ENCODE data around the gene CARD16.
"Not testable (repeated sequence)": the region's sequence is repeated elsewhere in the genome, so short reads cannot be mapped to it uniquely, and the experiment has no call there.

Gene CARD16

GRCh38 chr11:105044557-105045524 lies at the start of gene CARD16:
TSS of gene CARD16 (minus strand) at chr11:105045335. CDS start at chr11:105045297, 38 bp downstream.
- peak; percentile 48 for DNase-seq
- in situ Hi-C loops (cut with HindIII; ENCODE audit: low pct_ligation_motif_present, low pct_unique_long_range_greater_than_20kb, low sequenced_read_pairs): not testable (repeated sequence)

- DNase-seq: no peak
- in situ Hi-C loops (cut with HindIII; ENCODE audit: low pct_ligation_motif_present, low pct_unique_long_range_greater_than_20kb, low sequenced_read_pairs): no loop called here
Observed at GRCh38 chr11:105092256-105093239, 47.4 kb upstream of the CARD16 start.

GRCh38 chr11:105081412-105082150 lies 36.4 kb upstream of the CARD16 start:
- DNase-seq: no peak
- in situ Hi-C loops (cut with HindIII; ENCODE audit: low pct_ligation_motif_present, low pct_unique_long_range_greater_than_20kb, low sequenced_read_pairs): no loop called here

- in situ Hi-C loops (cut with HindIII; ENCODE audit: low pct_ligation_motif_present, low pct_unique_long_range_greater_than_20kb, low sequenced_read_pairs); DNase-seq: not testable (repeated sequence)
Observed at GRCh38 chr11:105080171-105080906, 35.2 kb upstream of the CARD16 start.

GRCh38 chr11:105078283-105078682 lies 33.1 kb upstream of the CARD16 start:
- in situ Hi-C loops (cut with HindIII; ENCODE audit: low pct_ligation_motif_present, low pct_unique_long_range_greater_than_20kb, low sequenced_read_pairs): no loop called here

GRCh38 chr11:105077141-105077790 lies 32.1 kb upstream of the CARD16 start:
- in situ Hi-C loops (cut with HindIII; ENCODE audit: low pct_ligation_motif_present, low pct_unique_long_range_greater_than_20kb, low sequenced_read_pairs); DNase-seq: not testable (repeated sequence)

More at GRCh38 chr11:105078283-105078682, 33.1 kb upstream of the CARD16 start:
- no peak for DNase-seq

- no peak for DNase-seq
- in situ Hi-C loops (cut with HindIII; ENCODE audit: low pct_ligation_motif_present, low pct_unique_long_range_greater_than_20kb, low sequenced_read_pairs): no loop called here
Observed at GRCh38 chr11:105074166-105074530, 29.0 kb upstream of the CARD16 start.

- in situ Hi-C loops (cut with HindIII; ENCODE audit: low pct_ligation_motif_present, low pct_unique_long_range_greater_than_20kb, low sequenced_read_pairs): no loop called here
- no peak for DNase-seq
Observed at GRCh38 chr11:105073456-105074165, 28.5 kb upstream of the CARD16 start.

- DNase-seq; in situ Hi-C loops (cut with HindIII; ENCODE audit: low pct_ligation_motif_present, low pct_unique_long_range_greater_than_20kb, low sequenced_read_pairs): not testable (repeated sequence)
Observed at GRCh38 chr11:105072080-105072479, 26.9 kb upstream of the CARD16 start.

GRCh38 chr11:105071089-105071732 lies 26.1 kb upstream of the CARD16 start:
- in situ Hi-C loops (cut with HindIII; ENCODE audit: low pct_ligation_motif_present, low pct_unique_long_range_greater_than_20kb, low sequenced_read_pairs): no loop called here

GRCh38 chr11:105070306-105070705 lies 25.2 kb upstream of the CARD16 start:
- DNase-seq: no peak

More at GRCh38 chr11:105071089-105071732, 26.1 kb upstream of the CARD16 start:
- no peak for DNase-seq

GRCh38 chr11:105069749-105070148 lies 24.6 kb upstream of the CARD16 start:
- DNase-seq; in situ Hi-C loops (cut with HindIII; ENCODE audit: low pct_ligation_motif_present, low pct_unique_long_range_greater_than_20kb, low sequenced_read_pairs): not testable (repeated sequence)

More at GRCh38 chr11:105070306-105070705, 25.2 kb upstream of the CARD16 start:
- in situ Hi-C loops (cut with HindIII; ENCODE audit: low pct_ligation_motif_present, low pct_unique_long_range_greater_than_20kb, low sequenced_read_pairs): no loop called here

GRCh38 chr11:105063245-105063941 lies 18.3 kb upstream of the CARD16 start:
- DNase-seq; in situ Hi-C loops (cut with HindIII; ENCODE audit: low pct_ligation_motif_present, low pct_unique_long_range_greater_than_20kb, low sequenced_read_pairs): not testable (repeated sequence)

- in situ Hi-C loops (cut with HindIII; ENCODE audit: low pct_ligation_motif_present, low pct_unique_long_range_greater_than_20kb, low sequenced_read_pairs): no loop called here
- DNase-seq: no peak
Observed at GRCh38 chr11:105057432-105057831, 12.3 kb upstream of the CARD16 start.

GRCh38 chr11:105056446-105056845 lies 11.3 kb upstream of the CARD16 start:
- DNase-seq: no peak
- in situ Hi-C loops (cut with HindIII; ENCODE audit: low pct_ligation_motif_present, low pct_unique_long_range_greater_than_20kb, low sequenced_read_pairs): no loop called here
